Mammary microvascular endothelial cell (primary cell): ENCODE data around the gene PSMD11. TPM values are rescaled to one million over a fixed set of nuclear protein-coding genes. Genes with fewer than 3 reads are reported as not detected.

ENCODE experiments used
- total RNA-seq: library from RNA; depleted of rRNA; stranded (reverse); fragments of >200 nt; gene quantifications from 2 replicates; pipeline ENCODE4 v1.2.3, GENCODE V29; 2015

The PSMD11 gene
- total RNA-seq: 109 and 130 TPM in 2 replicates

DNA sequence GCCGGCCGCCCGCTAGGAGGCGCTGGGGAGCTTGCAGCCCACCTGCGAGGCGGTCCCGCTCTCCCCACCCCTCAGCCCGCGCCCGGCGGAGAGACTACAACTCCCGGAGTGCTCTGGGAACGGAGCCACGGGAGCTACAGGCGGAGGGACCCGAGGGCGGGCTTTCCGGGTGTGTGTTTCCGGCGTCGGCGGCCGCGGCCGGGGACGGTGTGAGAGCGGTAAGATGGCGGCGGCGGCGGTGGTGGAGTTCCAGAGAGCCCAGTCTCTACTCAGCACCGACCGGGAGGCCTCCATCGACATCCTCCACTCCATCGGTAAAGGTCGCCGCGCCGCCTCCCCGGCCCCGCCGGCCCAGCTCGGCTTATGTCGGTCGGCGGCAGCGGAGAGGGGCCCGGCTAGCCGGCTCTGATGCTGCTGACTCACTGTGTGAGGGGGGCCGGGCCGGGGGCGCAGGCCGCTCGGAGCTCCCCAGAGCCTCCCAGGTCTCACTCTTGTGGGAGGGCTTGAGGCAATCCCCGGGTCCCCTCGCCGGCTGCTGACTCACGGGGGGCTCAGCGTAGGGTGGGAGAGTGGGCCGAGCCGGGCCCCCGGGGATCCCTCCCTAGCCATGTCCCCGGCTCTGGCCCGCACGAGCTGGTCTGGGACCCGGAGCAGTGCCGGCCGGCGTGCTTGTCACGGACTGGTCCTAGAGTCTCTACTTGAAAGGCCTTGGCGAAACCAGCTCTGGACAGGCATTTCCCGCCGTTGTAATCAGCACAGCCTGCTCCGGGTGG is at the start of gene PSMD11:
PSMD11 (plus strand) TSS at position 210 of the 773 bp plus-strand sequence; CDS start at position 224, 14 bp downstream.

DNA sequence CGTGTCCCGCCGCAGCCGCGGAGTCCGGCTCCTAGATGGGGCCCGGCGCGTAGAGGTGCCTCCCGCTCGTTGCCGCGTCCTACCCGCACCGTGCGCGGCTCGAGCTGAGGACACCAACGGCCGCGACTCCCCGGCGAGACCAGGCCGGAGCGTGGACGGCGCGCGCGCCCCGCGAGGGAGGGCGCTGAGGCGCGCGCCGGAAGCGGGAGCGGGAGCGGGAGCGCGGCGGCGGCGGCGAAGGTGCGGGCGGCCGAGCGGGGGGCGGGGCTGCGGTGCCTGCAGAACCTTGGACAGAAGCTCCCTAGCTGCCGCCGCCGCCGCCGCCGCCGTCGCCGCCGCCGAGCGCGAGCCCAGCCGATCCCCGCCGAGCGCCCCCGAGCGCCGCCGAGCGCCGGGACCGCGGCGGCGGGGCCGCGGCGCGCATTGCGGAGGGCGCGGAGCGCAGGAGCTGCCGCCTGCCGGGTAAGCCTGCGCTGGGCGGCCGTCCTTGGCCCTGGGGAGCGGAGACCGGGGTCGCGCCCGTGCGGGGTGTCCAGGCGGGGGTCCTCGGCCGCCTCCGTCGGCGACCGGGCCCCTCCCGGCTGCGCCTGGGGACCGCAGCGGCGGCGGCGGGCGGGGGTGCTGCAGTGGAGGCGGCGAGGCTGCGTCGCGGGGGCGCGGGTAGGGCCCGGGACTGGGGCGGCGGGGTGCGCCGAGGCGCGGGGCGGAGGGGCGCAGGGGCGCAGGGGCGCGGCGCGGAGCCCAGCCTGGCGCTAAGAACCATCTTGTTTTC is 42.6 kb downstream of the PSMD11 start, which contains the start of gene CDK5R1:
CDK5R1 (plus strand) TSS at position 293 of the 772 bp plus-strand sequence. CDS start 628 bp downstream, outside the sequence.

Other genes starting within 250 kb of the PSMD11 start
- gene RHBDL3, start 178.7 kb upstream of the PSMD11 start, total RNA-seq: under 0.01 and 0.07 TPM in 2 replicates
- gene C17orf75, start 102.3 kb upstream of the PSMD11 start, total RNA-seq: 10.0 and 10.7 TPM in 2 replicates
- 118 and 126 TPM in 2 replicates for gene ZNF207, start 94.4 kb upstream of the PSMD11 start, total RNA-seq
- 2.6 and 2.7 TPM in 2 replicates for gene CDK5R1, start 42.5 kb downstream of the PSMD11 start, total RNA-seq